ENCODE data around the gene ACRV1. TPM values are rescaled to one million over a fixed set of nuclear protein-coding genes. Genes with fewer than 3 reads are reported as not detected.
"Not testable (repeated sequence)": the region's sequence is repeated elsewhere in the genome, so short reads cannot be mapped to it uniquely, and the experiment has no call there.

Gene ACRV1
- total RNA-seq, result not detected

- ATAC-seq, result no peak
- Mint-ChIP-seq H3K9me3 (ENCODE audit: low read depth) (no peaks in the 10 kb centered on the region), H3K27ac (no peak within 1 kb of the TSS), H3K4me3 (no peak within 1 kb of the TSS), H3K4me1 (peaks cover 2% of the 10 kb centered on the region), H3K27me3 (no peaks in the 10 kb centered on the region), H3K36me3 (ENCODE audit: low read depth) (peaks cover 27% of the 10 kb centered on the region)
- intact Hi-C loops (cut with DNase I, micrococcal nuclease), result no loop called here
- ChIA-PET CTCF (interaction anchor here (1.4 kb wide), 1 partner anchor 10 kb away, joined by 7 read pairs; no protein-coding TSS in a partner anchor), POLR2A (interaction anchor here (0.7 kb wide), 1 partner anchor 227 kb away, joined by 3 read pairs; no protein-coding TSS in a partner anchor)
- DNase-seq, result no peak
These were observed at the start of gene ACRV1 for GRCh38 chr11:125680747-125681146. TSS of gene ACRV1 (minus strand) at chr11:125680847. CDS start at chr11:125680780, 67 bp downstream.

- CTCF ChIA-PET, result interaction anchor here (1.0 to 1.3 kb wide), 2 partner anchors 9 to 587 kb away, joined by 3 read pairs; no protein-coding TSS in a partner anchor
- DNase-seq, result no peak
- Mint-ChIP-seq H3K27me3 (peaks cover 19% of the 10 kb centered on the region), H3K4me3 (no peak overlapping the region), H3K36me3 (ENCODE audit: low read depth) (no peaks in the 10 kb centered on the region), H3K27ac (no peak overlapping the region), H3K9me3 (ENCODE audit: low read depth) (no peaks in the 10 kb centered on the region), H3K4me1 (no peaks in the 10 kb centered on the region)
- intact Hi-C loops (cut with DNase I, micrococcal nuclease), result no loop called here
- POLR2A ChIA-PET, result no interaction called here
- no peak for ATAC-seq
These were observed 48.3 kb upstream of the ACRV1 start for GRCh38 chr11:125728969-125729368.

- ChIA-PET CTCF (interaction anchor here (0.8 to 1.2 kb wide), 3 partner anchors 10 to 151 kb away, joined by 3 to 4 read pairs (median 3); no protein-coding TSS in a partner anchor), POLR2A (no interaction called here)
- intact Hi-C loops (cut with DNase I, micrococcal nuclease), result loop anchor here (1.0 kb wide), 1 partner anchor 150 kb away; no protein-coding TSS in a partner anchor
These were observed 43.5 kb upstream of the ACRV1 start for GRCh38 chr11:125724125-125724524.

GRCh38 chr11:125720781-125721180 lies 40.1 kb upstream of the ACRV1 start:
- DNase-seq, result no peak
- no peak overlapping the region for H3K27ac Mint-ChIP-seq
- intact Hi-C loops (cut with DNase I, micrococcal nuclease), result no loop called here
- ATAC-seq, result no peak
- no peak overlapping the region for H3K4me3 Mint-ChIP-seq
- ChIA-PET POLR2A (no interaction called here), CTCF (interaction anchor here (0.6 kb wide), 1 partner anchor 10 kb away, joined by 3 read pairs; no protein-coding TSS in a partner anchor)
- no peaks in the 10 kb centered on the region for H3K9me3 Mint-ChIP-seq (ENCODE audit: low read depth)
- H3K36me3 Mint-ChIP-seq (ENCODE audit: low read depth), result no peaks in the 10 kb centered on the region
- H3K27me3 Mint-ChIP-seq, result peaks cover 20% of the 10 kb centered on the region
- H3K4me1 Mint-ChIP-seq, result no peaks in the 10 kb centered on the region

More at GRCh38 chr11:125724125-125724524, 43.5 kb upstream of the ACRV1 start:
- no peak for DNase-seq
- Mint-ChIP-seq H3K27me3 (peaks cover 19% of the 10 kb centered on the region), H3K36me3 (ENCODE audit: low read depth) (no peaks in the 10 kb centered on the region), H3K4me1 (no peaks in the 10 kb centered on the region), H3K4me3 (no peak overlapping the region), H3K27ac (no peak overlapping the region), H3K9me3 (ENCODE audit: low read depth) (no peaks in the 10 kb centered on the region)
- ATAC-seq, result no peak

- intact Hi-C loops (cut with DNase I, micrococcal nuclease); H3K4me1 Mint-ChIP-seq; H3K27ac Mint-ChIP-seq; H3K36me3 Mint-ChIP-seq (ENCODE audit: low read depth); DNase-seq; POLR2A ChIA-PET; H3K9me3 Mint-ChIP-seq (ENCODE audit: low read depth); H3K4me3 Mint-ChIP-seq; ATAC-seq: not testable (repeated sequence)
- H3K27me3 Mint-ChIP-seq, result peaks cover 20% of the 10 kb centered on the region
- CTCF ChIA-PET, result interaction anchor here (0.6 kb wide), 1 partner anchor 172 kb away, joined by 3 read pairs; no protein-coding TSS in a partner anchor
These were observed 24.0 kb upstream of the ACRV1 start for GRCh38 chr11:125704686-125705085.

GRCh38 chr11:125701858-125702621 lies 21.4 kb upstream of the ACRV1 start:
- intact Hi-C loops (cut with DNase I, micrococcal nuclease), result no loop called here
- no peak overlapping the region for H3K27ac Mint-ChIP-seq
- ATAC-seq (no peak), DNase-seq (no peak)
- H3K4me3 Mint-ChIP-seq, result no peak overlapping the region
- H3K36me3 Mint-ChIP-seq (ENCODE audit: low read depth), result no peaks in the 10 kb centered on the region
- ChIA-PET POLR2A (no interaction called here), CTCF (no interaction called here)
- H3K4me1 Mint-ChIP-seq, result no peaks in the 10 kb centered on the region
- H3K9me3 Mint-ChIP-seq (ENCODE audit: low read depth), result no peaks in the 10 kb centered on the region
- peaks cover 17% of the 10 kb centered on the region for H3K27me3 Mint-ChIP-seq

- Mint-ChIP-seq H3K4me1 (no peaks in the 10 kb centered on the region), H3K27me3 (peaks cover 11% of the 10 kb centered on the region), H3K4me3 (no peak overlapping the region), H3K36me3 (ENCODE audit: low read depth) (no peaks in the 10 kb centered on the region), H3K9me3 (ENCODE audit: low read depth) (no peaks in the 10 kb centered on the region), H3K27ac (no peak overlapping the region)
- ChIA-PET POLR2A (no interaction called here), CTCF (no interaction called here)
- DNase-seq, result no peak
- intact Hi-C loops (cut with DNase I, micrococcal nuclease), result no loop called here
- no peak for ATAC-seq
These were observed 20.5 kb upstream of the ACRV1 start for GRCh38 chr11:125701018-125701610.

- ChIA-PET POLR2A (no interaction called here), CTCF (interaction anchor here (0.5 to 1.1 kb wide), 2 partner anchors 15 to 431 kb away, joined by 3 read pairs; no protein-coding TSS in a partner anchor)
- Mint-ChIP-seq H3K27ac (no peak overlapping the region), H3K27me3 (peaks cover 7% of the 10 kb centered on the region), H3K4me1 (no peaks in the 10 kb centered on the region), H3K9me3 (ENCODE audit: low read depth) (no peaks in the 10 kb centered on the region), H3K36me3 (ENCODE audit: low read depth) (no peaks in the 10 kb centered on the region), H3K4me3 (no peak overlapping the region)
- intact Hi-C loops (cut with DNase I, micrococcal nuclease), result no loop called here
- DNase-seq (no peak), ATAC-seq (no peak)
These were observed 14.3 kb upstream of the ACRV1 start for GRCh38 chr11:125694951-125695350.

- H3K36me3 Mint-ChIP-seq (ENCODE audit: low read depth), result no peaks in the 10 kb centered on the region
- POLR2A ChIA-PET, result no interaction called here
- CTCF ChIA-PET, result no interaction called here
- no peaks in the 10 kb centered on the region for H3K4me1 Mint-ChIP-seq
- no peak for DNase-seq
- H3K27ac Mint-ChIP-seq, result no peak overlapping the region
- no peak for ATAC-seq
- no peak overlapping the region for H3K4me3 Mint-ChIP-seq
- no peaks in the 10 kb centered on the region for H3K9me3 Mint-ChIP-seq (ENCODE audit: low read depth)
- intact Hi-C loops (cut with DNase I, micrococcal nuclease), result no loop called here
- H3K27me3 Mint-ChIP-seq, result no peaks in the 10 kb centered on the region
These were observed 12.2 kb upstream of the ACRV1 start for GRCh38 chr11:125692887-125693286.

- Mint-ChIP-seq H3K4me1 (no peaks in the 10 kb centered on the region), H3K4me3 (no peak overlapping the region), H3K27me3 (no peaks in the 10 kb centered on the region), H3K9me3 (ENCODE audit: low read depth) (no peaks in the 10 kb centered on the region), H3K36me3 (ENCODE audit: low read depth) (no peaks in the 10 kb centered on the region), H3K27ac (no peak overlapping the region)
- POLR2A ChIA-PET, result no interaction called here
- ATAC-seq (no peak), DNase-seq (no peak)
- CTCF ChIA-PET, result interaction anchor here (1.1 kb wide), 1 partner anchor 18 kb away, joined by 3 read pairs; no protein-coding TSS in a partner anchor
- intact Hi-C loops (cut with DNase I, micrococcal nuclease), result no loop called here
These were observed 9.4 kb upstream of the ACRV1 start for GRCh38 chr11:125690006-125690405.

- DNase-seq (no peak), ATAC-seq (no peak)
- CTCF ChIA-PET, result no interaction called here
- Mint-ChIP-seq H3K4me1 (no peaks in the 10 kb centered on the region), H3K27ac (no peak overlapping the region), H3K27me3 (no peaks in the 10 kb centered on the region), H3K4me3 (no peak overlapping the region), H3K36me3 (ENCODE audit: low read depth) (no peaks in the 10 kb centered on the region), H3K9me3 (ENCODE audit: low read depth) (no peaks in the 10 kb centered on the region)
- intact Hi-C loops (cut with DNase I, micrococcal nuclease), result no loop called here
- POLR2A ChIA-PET, result no interaction called here
These were observed 8.7 kb upstream of the ACRV1 start for GRCh38 chr11:125689274-125689859.
